Liver (tissue), 9 donors: ENCODE data around the gene MAD2L1BP. TPM values are rescaled to one million over a fixed set of nuclear protein-coding genes. Genes with fewer than 3 reads are reported as not detected.

Experiments
- DNase-seq: peaks from one replicate; pipeline ENCODE4 v3.0.0-alpha.2; 2017; ENCODE audit warnings: low spot score
- H3K27ac ChIP-seq, 2 donors: one replicate each; pipeline ENCODE4 v1.7.0; 2013; ENCODE audit warnings: inconsistent platforms in 2 of 2, low read length in 2 of 2, control low read depth in 1 of 2, low read depth in 1 of 2, mild to moderate bottlenecking in 1 of 2
- H3K27me3 ChIP-seq, 4 donors: one replicate each; pipeline versions ENCODE4 v1.6.1 to v1.7.0; 2013; ENCODE audit warnings: low read length in 3 of 4, inconsistent platforms in 1 of 4, mild to moderate bottlenecking in 1 of 4, moderate library complexity in 1 of 4; ENCODE audit not compliant: control insufficient read depth in 4 of 4, insufficient read depth in 4 of 4
- H3K36me3 ChIP-seq, 4 donors: one replicate each; pipeline versions ENCODE4 v1.6.1 to v1.7.0; 2013; ENCODE audit warnings: low read length in 3 of 4, mild to moderate bottlenecking in 3 of 4, low read depth in 1 of 4, moderate library complexity in 1 of 4; ENCODE audit not compliant: control insufficient read depth in 4 of 4, insufficient read depth in 3 of 4
- H3K4me1 ChIP-seq, 4 donors: one replicate each; pipeline versions ENCODE4 v1.6.1 to v1.7.0; 2013; ENCODE audit warnings: low read length in 3 of 4, mild to moderate bottlenecking in 3 of 4, moderate library complexity in 1 of 4; ENCODE audit not compliant: control insufficient read depth in 4 of 4, insufficient read depth in 4 of 4
- H3K4me3 ChIP-seq, 3 donors: one replicate each; pipeline versions ENCODE4 v1.6.1 to v1.7.0; 2013; ENCODE audit warnings: low read length in 3 of 3, control low read depth in 1 of 3, low read depth in 1 of 3, mild to moderate bottlenecking in 1 of 3
- H3K9ac ChIP-seq, 2 donors: one replicate each; pipeline ENCODE4 v1.7.0; 2013; ENCODE audit warnings: low read length in 2 of 2, mild to moderate bottlenecking in 2 of 2, moderate library complexity in 2 of 2, control low read depth in 1 of 2, low read depth in 1 of 2
- H3K9me3 ChIP-seq, 4 donors: one replicate each; pipeline versions ENCODE4 v1.6.1 to v1.7.0; 2013; ENCODE audit warnings: low read length in 3 of 4; ENCODE audit not compliant: control insufficient read depth in 4 of 4
- EGR1 ChIP-seq, 2 donors: IDR thresholded peaks; 2 replicates each; pipeline ENCODE4 v1.6.1; 2016 to 2018; ENCODE audit warnings: antibody characterized with exemption in 2 of 2, low read depth in 2 of 2
- FOXA1 ChIP-seq: IDR thresholded peaks from 2 replicates; pipeline ENCODE4 v1.6.1; 2016; ENCODE audit warnings: antibody characterized with exemption
- FOXA2 ChIP-seq: IDR thresholded peaks from 2 replicates; pipeline ENCODE4 v1.6.1; 2016; ENCODE audit warnings: antibody characterized with exemption
- GABPA ChIP-seq, 2 donors: IDR thresholded peaks in 1 of 2; conservative IDR thresholded peaks in 1 of 2; 2 replicates each; pipeline ENCODE4 v1.6.1; 2016; ENCODE audit warnings: antibody characterized with exemption in 2 of 2, mild to moderate bottlenecking in 1 of 2, moderate library complexity in 1 of 2
- HNF4A ChIP-seq, 2 donors: conservative IDR thresholded peaks; 2 replicates each; pipeline ENCODE4 v1.6.1; 2016; ENCODE audit warnings: antibody characterized with exemption in 2 of 2, mild to moderate bottlenecking in 2 of 2
- HNF4G ChIP-seq: IDR thresholded peaks from 2 replicates; pipeline ENCODE4 v1.6.1; 2016; ENCODE audit warnings: antibody characterized with exemption
- JUND ChIP-seq, 2 donors: IDR thresholded peaks; 2 replicates each; pipeline ENCODE4 v1.6.1; 2016; ENCODE audit warnings: antibody characterized with exemption in 2 of 2
- NR2F2 ChIP-seq: IDR thresholded peaks from 2 replicates; pipeline ENCODE4 v1.6.1; 2016; ENCODE audit warnings: antibody characterized with exemption
- RAD21 ChIP-seq, 2 donors: IDR thresholded peaks; 2 replicates each; pipeline ENCODE4 v1.6.1; 2016; ENCODE audit warnings: antibody characterized with exemption in 2 of 2, mild to moderate bottlenecking in 2 of 2
- RXRA ChIP-seq, 2 donors: IDR thresholded peaks; 2 replicates each; pipeline ENCODE4 v1.6.1; 2017 to 2018; ENCODE audit warnings: antibody characterized with exemption in 2 of 2, mild to moderate bottlenecking in 1 of 2
- SP1 ChIP-seq: IDR thresholded peaks from 2 replicates; pipeline ENCODE4 v1.6.1; 2018; ENCODE audit warnings: antibody characterized with exemption, mild to moderate bottlenecking
- TAF1 ChIP-seq: conservative IDR thresholded peaks from 2 replicates; pipeline ENCODE4 v1.6.1; 2016; ENCODE audit warnings: antibody characterized with exemption, mild to moderate bottlenecking
- YY1 ChIP-seq: IDR thresholded peaks from 2 replicates; pipeline ENCODE4 v1.6.1; 2016; ENCODE audit warnings: antibody characterized with exemption, mild to moderate bottlenecking
- WGBS: extraction: QIAGEN DNeasy Blood & Tissue Kit; methylation state at CpG from one replicate; pipeline ENCODE4 v1.1.7; 2013; 5-methylcytosine and 5-hydroxymethylcytosine counted together
- polyA plus RNA-seq, 2 donors: library from polyadenylated mRNA; stranded (reverse) in 1 of 2; unstranded in 1 of 2; fragments of 200-250 nt in 1 of 2; fragments of >200 nt in 1 of 2; fragmentation: Nextera tagmentation in 1 of 2; extraction: Ambion mirVana in 1 of 2; gene quantifications; one replicate each; pipeline versions ENCODE4 v1.2.1 to v1.2.3, GENCODE V29; 2013 to 2015
- total RNA-seq, 2 donors: library from RNA; depleted of rRNA; stranded (reverse); fragments of >200 nt; gene quantifications; one replicate each; pipeline ENCODE4 v1.2.3, GENCODE V29; 2014
- TF ChIP-seq, protein P1 (sequence below): IDR thresholded peaks from 2 replicates; pipeline ENCODE4 v1.6.1; 2016; ENCODE audit warnings: antibody characterized with exemption
- TF ChIP-seq, protein P2 (sequence below): IDR thresholded peaks from 2 replicates; pipeline ENCODE4 v1.6.1; 2016; ENCODE audit warnings: antibody characterized with exemption, mild to moderate bottlenecking
- TF ChIP-seq, protein P3 (sequence below): IDR thresholded peaks from 2 replicates; pipeline ENCODE4 v1.6.1; 2016; ENCODE audit warnings: antibody characterized with exemption
- TF ChIP-seq, protein P4 (sequence below): IDR thresholded peaks from 2 replicates; pipeline ENCODE4 v1.6.1; 2016; ENCODE audit warnings: antibody characterized with exemption
- TF ChIP-seq, protein P5 (sequence below): fragments of 150-350 bp; IDR thresholded peaks from 2 replicates; pipeline ENCODE4 v1.5.1; 2017; ENCODE audit warnings: improper control_type of control experiment, low read depth, low read length; ENCODE audit not compliant: missing input control
- donor health status: healthy.
- donor health status: healthy.
- donor health status: healthy.
- donor health status: healthy.
- donor health status: healthy.

Gene MAD2L1BP, protein sequence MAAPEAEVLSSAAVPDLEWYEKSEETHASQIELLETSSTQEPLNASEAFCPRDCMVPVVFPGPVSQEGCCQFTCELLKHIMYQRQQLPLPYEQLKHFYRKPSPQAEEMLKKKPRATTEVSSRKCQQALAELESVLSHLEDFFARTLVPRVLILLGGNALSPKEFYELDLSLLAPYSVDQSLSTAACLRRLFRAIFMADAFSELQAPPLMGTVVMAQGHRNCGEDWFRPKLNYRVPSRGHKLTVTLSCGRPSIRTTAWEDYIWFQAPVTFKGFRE
- total RNA-seq (10 to 100 TPM; 11.2 to 16.9 TPM), polyA plus RNA-seq (10 to 100 TPM; 15.2 to 17.3 TPM)

DNA sequence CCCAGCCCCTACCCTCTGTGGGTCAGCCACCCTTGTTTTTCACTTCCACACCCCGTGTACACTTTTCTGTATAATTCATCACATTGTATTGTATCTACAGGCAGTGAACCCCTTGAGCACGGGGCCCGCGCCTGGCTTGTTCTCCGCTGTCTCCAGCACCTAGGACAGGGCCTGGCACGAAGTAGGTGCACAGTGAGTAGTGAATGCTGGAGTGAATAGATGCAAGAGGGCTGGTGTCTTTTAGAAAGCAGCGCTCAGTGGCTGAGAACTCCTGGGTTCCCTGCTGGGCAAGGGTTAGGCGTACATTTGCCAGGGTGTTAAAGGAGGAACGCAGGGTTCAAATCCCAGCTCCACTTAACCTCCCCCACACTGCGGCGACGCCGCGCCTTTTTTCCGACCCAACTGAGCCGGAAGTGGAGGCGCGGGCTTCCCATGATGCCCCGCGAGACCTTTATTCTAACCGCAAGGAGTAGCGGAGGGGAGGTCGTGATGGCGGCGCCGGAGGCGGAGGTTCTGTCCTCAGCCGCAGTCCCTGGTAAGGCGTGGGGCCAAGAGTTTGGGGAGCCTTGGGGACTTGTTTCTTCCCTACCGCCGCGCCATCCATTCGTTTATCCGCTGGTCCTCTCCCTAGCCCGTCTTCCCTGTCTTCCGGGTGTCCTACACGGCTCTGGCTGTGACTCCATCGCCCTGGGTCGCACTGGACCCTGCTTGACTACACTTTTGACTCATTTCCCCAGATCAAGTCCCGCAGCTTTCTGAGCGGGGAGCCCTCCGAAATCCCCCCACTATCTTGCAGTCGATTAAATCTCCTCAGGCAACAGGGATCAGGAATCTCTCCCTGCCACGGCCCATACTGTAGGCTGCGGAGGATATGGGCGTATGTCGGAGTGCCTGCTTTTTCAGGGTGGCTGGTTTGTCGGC is at the start of gene MAD2L1BP:
Gene MAD2L1BP (plus strand): TSS at position 454 of the 921 bp plus-strand sequence. CDS start 36 bp downstream, at position 490.
- Histone ChIP-seq H3K9me3 (no peaks in the 10 kb centered on the region), H3K4me1 (peaks cover 2 to 12% (median 9%) of the 10 kb centered on the region in 4 donors)
- 6% methylated on average over 48 of the region's 48 CpGs for WGBS

More for the DNA sequence above, at the start of gene MAD2L1BP:
- no peaks in the 10 kb centered on the region for H3K27me3 ChIP-seq
- H3K27ac ChIP-seq: peak within 1 kb of the TSS; percentile 14 to 64
- H3K4me3 ChIP-seq: peak within 1 kb of the TSS; percentile 54 to 98 (median 85)
- DNase-seq: peak; percentile 87
- peak within 1 kb of the TSS; percentile 64 to 66 for H3K9ac ChIP-seq
- peaks cover 13 to 16% (median 14%) of the 10 kb centered on the region in 4 donors for H3K36me3 ChIP-seq
- TF ChIP-seq RAD21 (IDR thresholded peaks at IDR 0.05) (peak in 1 of 2 donors; percentile 19), YY1 (peak; percentile 97), FOXA1 (no peak), FOXA2 (no peak), GABPA (IDR thresholded peaks at IDR 0.05 in 1 of 2, conservative IDR thresholded peaks at IDR 0.05 in 1 of 2) (peak; percentile 56 to 92), HNF4G (no peak), EGR1 (IDR thresholded peaks at IDR 0.05; ENCODE audit: low read depth in 2 of 2) (peak; percentile 45 to 56), JUND (IDR thresholded peaks at IDR 0.05) (peak in 1 of 2 donors; percentile 10), SP1 (peak; percentile 68), NR2F2 (peak; percentile 33), TAF1 (peak; percentile 22), HNF4A (conservative IDR thresholded peaks at IDR 0.05) (peak; percentile 29 to 47), RXRA (IDR thresholded peaks at IDR 0.05) (peak; percentile 32 to 38)
- TF ChIP-seq, protein P1, sequence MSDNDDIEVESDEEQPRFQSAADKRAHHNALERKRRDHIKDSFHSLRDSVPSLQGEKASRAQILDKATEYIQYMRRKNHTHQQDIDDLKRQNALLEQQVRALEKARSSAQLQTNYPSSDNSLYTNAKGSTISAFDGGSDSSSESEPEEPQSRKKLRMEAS: no peak
- TF ChIP-seq, protein P2, sequence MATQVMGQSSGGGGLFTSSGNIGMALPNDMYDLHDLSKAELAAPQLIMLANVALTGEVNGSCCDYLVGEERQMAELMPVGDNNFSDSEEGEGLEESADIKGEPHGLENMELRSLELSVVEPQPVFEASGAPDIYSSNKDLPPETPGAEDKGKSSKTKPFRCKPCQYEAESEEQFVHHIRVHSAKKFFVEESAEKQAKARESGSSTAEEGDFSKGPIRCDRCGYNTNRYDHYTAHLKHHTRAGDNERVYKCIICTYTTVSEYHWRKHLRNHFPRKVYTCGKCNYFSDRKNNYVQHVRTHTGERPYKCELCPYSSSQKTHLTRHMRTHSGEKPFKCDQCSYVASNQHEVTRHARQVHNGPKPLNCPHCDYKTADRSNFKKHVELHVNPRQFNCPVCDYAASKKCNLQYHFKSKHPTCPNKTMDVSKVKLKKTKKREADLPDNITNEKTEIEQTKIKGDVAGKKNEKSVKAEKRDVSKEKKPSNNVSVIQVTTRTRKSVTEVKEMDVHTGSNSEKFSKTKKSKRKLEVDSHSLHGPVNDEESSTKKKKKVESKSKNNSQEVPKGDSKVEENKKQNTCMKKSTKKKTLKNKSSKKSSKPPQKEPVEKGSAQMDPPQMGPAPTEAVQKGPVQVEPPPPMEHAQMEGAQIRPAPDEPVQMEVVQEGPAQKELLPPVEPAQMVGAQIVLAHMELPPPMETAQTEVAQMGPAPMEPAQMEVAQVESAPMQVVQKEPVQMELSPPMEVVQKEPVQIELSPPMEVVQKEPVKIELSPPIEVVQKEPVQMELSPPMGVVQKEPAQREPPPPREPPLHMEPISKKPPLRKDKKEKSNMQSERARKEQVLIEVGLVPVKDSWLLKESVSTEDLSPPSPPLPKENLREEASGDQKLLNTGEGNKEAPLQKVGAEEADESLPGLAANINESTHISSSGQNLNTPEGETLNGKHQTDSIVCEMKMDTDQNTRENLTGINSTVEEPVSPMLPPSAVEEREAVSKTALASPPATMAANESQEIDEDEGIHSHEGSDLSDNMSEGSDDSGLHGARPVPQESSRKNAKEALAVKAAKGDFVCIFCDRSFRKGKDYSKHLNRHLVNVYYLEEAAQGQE: peak; percentile 94
- TF ChIP-seq, protein P3, sequence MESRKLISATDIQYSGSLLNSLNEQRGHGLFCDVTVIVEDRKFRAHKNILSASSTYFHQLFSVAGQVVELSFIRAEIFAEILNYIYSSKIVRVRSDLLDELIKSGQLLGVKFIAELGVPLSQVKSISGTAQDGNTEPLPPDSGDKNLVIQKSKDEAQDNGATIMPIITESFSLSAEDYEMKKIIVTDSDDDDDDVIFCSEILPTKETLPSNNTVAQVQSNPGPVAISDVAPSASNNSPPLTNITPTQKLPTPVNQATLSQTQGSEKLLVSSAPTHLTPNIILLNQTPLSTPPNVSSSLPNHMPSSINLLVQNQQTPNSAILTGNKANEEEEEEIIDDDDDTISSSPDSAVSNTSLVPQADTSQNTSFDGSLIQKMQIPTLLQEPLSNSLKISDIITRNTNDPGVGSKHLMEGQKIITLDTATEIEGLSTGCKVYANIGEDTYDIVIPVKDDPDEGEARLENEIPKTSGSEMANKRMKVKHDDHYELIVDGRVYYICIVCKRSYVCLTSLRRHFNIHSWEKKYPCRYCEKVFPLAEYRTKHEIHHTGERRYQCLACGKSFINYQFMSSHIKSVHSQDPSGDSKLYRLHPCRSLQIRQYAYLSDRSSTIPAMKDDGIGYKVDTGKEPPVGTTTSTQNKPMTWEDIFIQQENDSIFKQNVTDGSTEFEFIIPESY: peak; percentile 76
- TF ChIP-seq, protein P4, sequence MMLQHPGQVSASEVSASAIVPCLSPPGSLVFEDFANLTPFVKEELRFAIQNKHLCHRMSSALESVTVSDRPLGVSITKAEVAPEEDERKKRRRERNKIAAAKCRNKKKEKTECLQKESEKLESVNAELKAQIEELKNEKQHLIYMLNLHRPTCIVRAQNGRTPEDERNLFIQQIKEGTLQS: no peak
- TF ChIP-seq, protein P5, sequence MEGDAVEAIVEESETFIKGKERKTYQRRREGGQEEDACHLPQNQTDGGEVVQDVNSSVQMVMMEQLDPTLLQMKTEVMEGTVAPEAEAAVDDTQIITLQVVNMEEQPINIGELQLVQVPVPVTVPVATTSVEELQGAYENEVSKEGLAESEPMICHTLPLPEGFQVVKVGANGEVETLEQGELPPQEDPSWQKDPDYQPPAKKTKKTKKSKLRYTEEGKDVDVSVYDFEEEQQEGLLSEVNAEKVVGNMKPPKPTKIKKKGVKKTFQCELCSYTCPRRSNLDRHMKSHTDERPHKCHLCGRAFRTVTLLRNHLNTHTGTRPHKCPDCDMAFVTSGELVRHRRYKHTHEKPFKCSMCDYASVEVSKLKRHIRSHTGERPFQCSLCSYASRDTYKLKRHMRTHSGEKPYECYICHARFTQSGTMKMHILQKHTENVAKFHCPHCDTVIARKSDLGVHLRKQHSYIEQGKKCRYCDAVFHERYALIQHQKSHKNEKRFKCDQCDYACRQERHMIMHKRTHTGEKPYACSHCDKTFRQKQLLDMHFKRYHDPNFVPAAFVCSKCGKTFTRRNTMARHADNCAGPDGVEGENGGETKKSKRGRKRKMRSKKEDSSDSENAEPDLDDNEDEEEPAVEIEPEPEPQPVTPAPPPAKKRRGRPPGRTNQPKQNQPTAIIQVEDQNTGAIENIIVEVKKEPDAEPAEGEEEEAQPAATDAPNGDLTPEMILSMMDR: no peak
